SKM-1 (cell line): ENCODE results near the gene UBN1.
"Not testable (repeated sequence)": the region's sequence is repeated elsewhere in the genome, so short reads cannot be mapped to it uniquely, and the experiment has no call there.

ENCODE experiments used
- DNase-seq: peaks from one replicate; lab custom pipeline; 2025; ENCODE audit not compliant: unreplicated experiment; lab: John Stamatoyannopoulos, UW

UBN1 gene

DNA sequence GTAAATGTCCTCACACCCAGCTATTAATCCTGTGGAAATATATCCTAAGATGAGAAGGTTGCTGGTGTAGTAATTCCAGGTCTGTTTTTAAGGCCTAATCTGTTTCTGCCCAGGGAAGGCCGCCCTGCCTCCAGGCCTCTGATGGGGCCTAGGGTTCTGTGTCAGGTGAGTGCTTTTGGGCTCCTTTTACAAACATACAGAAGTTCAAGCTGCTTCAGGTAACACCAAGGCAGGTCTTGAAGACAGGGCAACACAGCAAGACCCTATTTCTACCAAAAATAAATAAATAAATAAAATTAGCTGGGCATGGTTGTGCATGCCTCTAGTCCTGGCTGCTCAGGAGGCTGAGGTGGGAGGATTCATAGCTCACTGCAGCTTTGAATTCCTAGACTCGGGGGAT is 80.4 kb downstream of the UBN1 start:
- DNase-seq = no peak

DNA sequence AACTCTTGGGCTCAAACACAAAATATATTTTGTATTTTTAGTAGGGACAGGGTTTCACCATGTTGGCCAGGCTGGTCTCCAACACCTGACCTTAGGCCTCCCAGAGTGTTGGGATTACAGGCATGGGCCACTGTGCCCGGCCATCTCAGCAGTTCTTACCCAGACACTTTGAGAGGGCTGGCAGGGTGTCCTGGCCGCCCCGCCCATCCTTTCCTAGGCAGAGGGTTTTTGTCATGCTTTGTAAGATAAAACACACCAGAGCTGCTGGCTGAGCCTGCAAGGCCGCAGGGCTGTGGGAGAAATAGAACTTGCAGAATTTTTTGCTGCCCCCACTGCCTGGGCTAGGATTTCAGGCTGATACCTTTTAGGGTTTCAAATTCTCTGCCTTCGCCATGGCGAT is 80.9 kb downstream of the UBN1 start:
- DNase-seq = no peak

DNA sequence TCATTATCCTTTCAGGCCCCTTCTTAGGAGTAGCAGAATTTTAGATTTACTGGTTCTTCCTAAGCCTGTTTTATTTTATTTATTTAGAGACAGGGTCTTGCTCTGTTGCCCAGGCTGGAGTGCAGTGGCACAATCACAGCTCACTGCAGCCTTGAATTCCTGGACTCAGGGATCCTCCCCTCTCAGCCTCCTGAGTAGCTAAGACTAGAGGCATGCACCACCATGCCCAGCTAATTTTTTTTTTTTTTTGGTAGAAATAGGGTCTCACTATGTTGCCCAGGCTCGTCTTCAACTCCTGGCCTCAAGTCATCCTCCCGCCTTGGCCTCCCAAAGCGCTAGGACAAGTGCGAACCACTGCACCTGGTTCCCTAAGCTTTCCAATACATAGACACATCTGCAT is 82.3 kb downstream of the UBN1 start:
- not testable (repeated sequence) for DNase-seq

DNA sequence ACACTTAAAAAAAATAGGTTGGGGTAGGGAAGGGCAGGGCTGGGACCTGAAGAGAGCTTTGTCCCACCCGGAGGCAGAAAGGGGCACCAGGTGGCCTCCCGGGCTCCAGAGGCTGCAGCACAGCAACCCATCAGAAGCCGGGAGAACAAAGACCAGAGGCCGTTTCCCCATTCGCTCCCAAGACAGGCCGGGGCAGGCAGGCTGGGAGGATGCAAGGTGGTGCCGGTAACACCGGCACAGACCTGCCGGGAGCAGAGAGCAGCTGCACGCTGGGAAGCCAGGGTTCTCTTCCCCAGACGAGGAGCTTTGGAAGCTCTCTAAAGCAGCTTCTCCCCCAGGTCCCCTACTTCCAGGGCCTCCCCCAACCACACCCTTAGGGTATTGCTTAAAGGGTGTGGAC is 84.1 kb downstream of the UBN1 start:
- no peak for DNase-seq
